NB4 (cell line): ENCODE measurements around the gene ACACB.

ENCODE experiments used
- DNase-seq: peaks from one replicate; pipeline ENCODE4 v3.0.0; 2010; ENCODE audit warnings: low read depth
- H3K4me3 ChIP-seq: one replicate; pipeline ENCODE4 v1.5.1; 2011; ENCODE audit warnings: mild to moderate bottlenecking, low read depth, low read length, moderate library complexity
- CTCF ChIP-seq: IDR thresholded peaks from one replicate; pipeline ENCODE4 v1.5.1; 2012; ENCODE audit warnings: low read depth, low read length
- MAX ChIP-seq: IDR thresholded peaks from 2 replicates; pipeline ENCODE4 v1.6.1; 2011; ENCODE audit warnings: low read depth, low read length
- MYC ChIP-seq: IDR thresholded peaks from 2 replicates; pipeline ENCODE4 v1.6.1; 2011; ENCODE audit warnings: low read depth, low read length
- POLR2A ChIP-seq: IDR thresholded peaks from 2 replicates; pipeline ENCODE4 v1.6.1; 2011; ENCODE audit warnings: mild to moderate bottlenecking; ENCODE audit not compliant: insufficient read length; ENCODE audit errors: extremely low read depth

The ACACB gene

GRCh38 chr12:109099431-109100020 lies 16.9 kb upstream of the ACACB start:
- DNase-seq, result no peak
- H3K4me3 ChIP-seq, result peak overlapping the region; percentile 67
- TF ChIP-seq MAX, result no peak
- TF ChIP-seq POLR2A, result no peak
- TF ChIP-seq MYC, result no peak
- no peak for TF ChIP-seq CTCF

GRCh38 chr12:109100741-109101140 lies 15.6 kb upstream of the ACACB start:
- no peak for DNase-seq
- TF ChIP-seq MYC (no peak), MAX (no peak), CTCF (no peak), POLR2A (no peak)

GRCh38 chr12:109102491-109102890 lies 13.9 kb upstream of the ACACB start:
- no peak for TF ChIP-seq CTCF
- TF ChIP-seq MAX, result no peak
- TF ChIP-seq POLR2A, result no peak
- no peak for TF ChIP-seq MYC
- H3K4me3 ChIP-seq, result no peak overlapping the region

More at GRCh38 chr12:109100741-109101140, 15.6 kb upstream of the ACACB start:
- H3K4me3 ChIP-seq, result no peak overlapping the region

DNA sequence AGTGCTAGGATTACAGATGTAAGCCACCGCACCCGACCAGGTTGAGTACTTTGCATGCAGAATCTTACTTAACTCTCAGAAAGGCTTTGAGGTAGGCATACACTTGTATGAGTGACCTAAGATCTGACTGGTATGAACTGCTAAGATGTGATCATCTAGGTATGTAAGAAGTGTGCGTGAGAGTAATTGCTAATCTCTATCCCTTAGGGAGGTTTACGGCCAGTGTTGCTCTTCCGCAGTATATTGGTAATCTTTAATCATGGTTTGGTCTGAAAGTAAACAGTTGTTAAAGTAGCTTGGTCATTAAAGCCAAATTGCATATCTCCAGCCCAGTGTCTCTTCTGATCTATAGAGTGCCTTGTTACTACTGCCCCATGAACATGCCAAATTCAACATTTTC lies 11.2 kb upstream of the ACACB start:
- H3K4me3 ChIP-seq, result no peak overlapping the region
- TF ChIP-seq POLR2A, result no peak
- TF ChIP-seq MYC, result no peak
- no peak for TF ChIP-seq MAX
- TF ChIP-seq CTCF, result no peak
- no peak for DNase-seq

More at GRCh38 chr12:109102491-109102890, 13.9 kb upstream of the ACACB start:
- no peak for DNase-seq

- TF ChIP-seq MAX, result no peak
- no peak for TF ChIP-seq MYC
- no peak for TF ChIP-seq POLR2A
- no peak for TF ChIP-seq CTCF
- no peak overlapping the region for H3K4me3 ChIP-seq
- no peak for DNase-seq
Observed at GRCh38 chr12:109109746-109110350, 6.5 kb upstream of the ACACB start.
